GM12874 (cell line): ENCODE measurements around the gene GSG1L.

Experiments used
- CTCF ChIP-seq: IDR thresholded peaks from 2 replicates; pipeline ENCODE4 v1.5.1; 2011; ENCODE audit warnings: low read depth, mild to moderate bottlenecking, control low read depth, low read length, moderate library complexity; ENCODE audit not compliant: insufficient read depth

The GSG1L gene

GRCh38 chr16:27751233-27751632 is 312.3 kb downstream of the GSG1L start:
- TF ChIP-seq CTCF: no peak

GRCh38 chr16:27749946-27750345 is 313.6 kb downstream of the GSG1L start:
- TF ChIP-seq CTCF: no peak

DNA sequence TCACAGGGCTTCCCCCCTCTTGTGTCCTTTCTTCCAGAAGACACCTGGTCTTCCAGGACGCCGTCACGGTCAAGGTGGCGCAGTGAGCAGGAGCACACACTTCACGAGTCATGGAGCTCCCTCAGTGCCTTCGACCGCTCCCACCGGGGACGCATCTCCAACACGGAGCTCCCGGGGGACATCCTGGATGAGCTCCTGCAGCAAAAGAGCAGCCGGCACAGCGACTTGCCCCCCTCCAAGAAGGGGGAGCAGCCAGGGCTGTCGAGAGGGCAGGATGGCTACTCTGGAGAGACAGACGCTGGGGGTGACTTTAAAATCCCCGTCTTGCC is 314.0 kb downstream of the GSG1L start:
- no peak for TF ChIP-seq CTCF

GRCh38 chr16:27748868-27749546 is 314.5 kb downstream of the GSG1L start:
- TF ChIP-seq CTCF: 0 out of 2 replicates have a peak, but pooled peaks have one; percentile 12

DNA sequence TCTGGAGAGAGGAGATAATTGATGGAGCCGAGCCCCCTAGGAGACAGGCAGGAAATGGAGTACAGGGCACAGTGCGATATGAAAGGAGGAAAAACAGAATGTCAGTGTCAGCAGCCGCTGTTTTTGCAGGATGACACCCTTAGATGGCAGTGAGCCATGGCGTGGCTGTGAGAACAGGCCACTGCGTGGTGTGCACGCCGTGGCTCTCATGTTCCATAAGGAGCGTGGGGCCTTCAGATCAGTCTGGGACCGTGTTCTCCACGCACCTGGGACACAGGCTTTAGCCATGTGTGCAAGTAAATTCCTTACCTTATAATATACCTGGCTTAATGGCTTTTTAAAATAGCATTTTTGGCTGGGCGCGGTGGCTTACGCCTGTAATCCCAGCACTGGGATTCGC is 315.6 kb downstream of the GSG1L start:
- TF ChIP-seq CTCF: no peak

- no peak for TF ChIP-seq CTCF
These were observed 317.2 kb downstream of the GSG1L start for GRCh38 chr16:27746076-27746855.

DNA sequence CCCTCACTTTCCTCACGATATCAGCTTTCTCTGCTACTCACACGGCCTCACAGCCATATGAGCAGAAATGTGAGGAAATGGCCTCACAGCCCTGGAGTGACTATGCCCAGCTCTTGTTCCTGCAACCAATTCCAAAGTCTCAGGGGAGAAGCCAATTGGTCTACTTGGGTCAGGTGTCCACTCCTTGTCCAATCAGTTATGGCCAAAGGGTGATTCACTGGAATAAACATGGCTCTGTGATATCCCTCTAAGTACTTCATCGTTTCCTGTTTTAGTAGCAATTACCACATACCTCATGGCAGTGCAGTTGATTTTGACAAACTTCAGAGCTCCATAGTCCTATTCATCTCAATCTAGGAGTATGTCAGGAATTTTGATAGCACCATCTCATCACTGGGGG is 318.2 kb downstream of the GSG1L start:
- TF ChIP-seq CTCF: no peak
